HepG2 (cell line): ENCODE measurements around the gene LMTK2. TPM values are rescaled to one million over a fixed set of nuclear protein-coding genes. Genes with fewer than 3 reads are reported as not detected.

Experiments used
- ATAC-seq: fragments of 200-7000 bp; cut with Tn5 transposase; 3 replicates; pipeline ENCODE4 v1.9.1; 2020; ENCODE audit warnings: mild to moderate bottlenecking, moderate library complexity
- BruUV-seq: library from RNA; stranded (reverse); fragments of 400-500 nt; replicated peaks from 2 replicates; lab custom pipeline; 2021; lab: Mats Ljungman, UMichigan
- CTCF ChIA-PET: fragments of 300-600 bp; formaldehyde crosslinking; extraction: SDS; loops from one replicate; lab custom pipeline; 2021; ENCODE audit warnings: low total read pairs, inconsistent platforms, low intra/inter-chr PET ratio; lab: Yijun Ruan, JAX
- POLR2A ChIA-PET: fragments of 350-600 bp; sonication (Branson Sonifier 250); formaldehyde crosslinking; loops from one replicate; lab custom pipeline; 2020; ENCODE audit warnings: antibody characterized with exemption, inconsistent platforms; lab: Yijun Ruan, JAX
- DNase-seq: peaks from one replicate; pipeline ENCODE4 v3.0.0-alpha.2; 2015; ENCODE audit warnings: low spot score
- FAIRE-seq: peaks from 3 replicates; lab custom pipeline; 2011; peaks lifted over from hg19 to GRCh38; lab: Jason Lieb, UNC
- H2AFZ ChIP-seq: one replicate; pipeline ENCODE4 v1.6.1; 2011; ENCODE audit warnings: low read length, inconsistent platforms
- H3K27ac ChIP-seq: fragments of 300-600 bp; 3 replicates; pipeline ENCODE4 v1.8.0; 2011; ENCODE audit warnings: mixed run types, mild to moderate bottlenecking, mixed read lengths, low read length, inconsistent platforms; ENCODE audit not compliant: insufficient read depth; ENCODE audit errors: extremely low read length
- H3K27me3 ChIP-seq, 2 experiments: fragments of 200-600 bp in 1 of 2; 2 replicates in 1 of 2; 3 replicates in 1 of 2; pipeline versions ENCODE4 v1.6.0 to v1.8.0; 2011; ENCODE audit warnings: low read length in 2 of 2, mild to moderate bottlenecking in 2 of 2, moderate library complexity in 2 of 2, inconsistent platforms in 1 of 2; ENCODE audit not compliant: insufficient read depth in 2 of 2, control insufficient read depth in 1 of 2
- H3K36me3 ChIP-seq, 2 experiments: fragments of 200-600 bp in 1 of 2; replicated peaks in 1 of 2; 2 replicates in 1 of 2; 3 replicates in 1 of 2; pipeline versions ENCODE4 v1.5.1 to v1.8.0; 2011; ENCODE audit warnings: low read length in 2 of 2, inconsistent platforms in 1 of 2; ENCODE audit not compliant: insufficient read depth in 2 of 2, control insufficient read depth in 1 of 2
- H3K4me1 ChIP-seq: 2 replicates; pipeline ENCODE4 v1.5.1; 2012; ENCODE audit warnings: low read length, inconsistent platforms; ENCODE audit not compliant: insufficient read depth
- H3K4me2 ChIP-seq: 2 replicates; pipeline ENCODE4 v1.6.0; 2011; ENCODE audit warnings: low read depth, low read length, inconsistent platforms
- H3K4me3 ChIP-seq, 3 experiments: fragments of 200-600 bp in 1 of 3; sonication (generic), shearing (Covaris generic) in 1 of 3; replicated peaks in 1 of 3; 2 replicates each; pipeline ENCODE4 v1.5.1; 2011 to 2016; ENCODE audit warnings: low read length in 3 of 3, inconsistent platforms in 2 of 3, low read depth in 2 of 3, mild to moderate bottlenecking in 2 of 3, control low read depth in 1 of 3, mixed read lengths in 1 of 3; ENCODE audit not compliant: insufficient read depth in 1 of 3
- H3K79me2 ChIP-seq: one replicate; pipeline ENCODE4 v1.6.1; 2011; ENCODE audit warnings: low read length, inconsistent platforms; ENCODE audit not compliant: insufficient read depth
- H3K9ac ChIP-seq: 2 replicates; pipeline ENCODE4 v1.6.0; 2011; ENCODE audit warnings: mild to moderate bottlenecking, low read depth, low read length, inconsistent platforms; ENCODE audit not compliant: insufficient read depth
- H3K9me3 ChIP-seq: 2 replicates; pipeline ENCODE4 v1.5.1; 2012; ENCODE audit warnings: mild to moderate bottlenecking, low read length
- H4K20me1 ChIP-seq: 2 replicates; pipeline ENCODE4 v1.6.0; 2011; ENCODE audit warnings: inconsistent platforms, mild to moderate bottlenecking, low read length, moderate library complexity; ENCODE audit not compliant: insufficient read depth
- FOSL2 ChIP-seq: sonication (generic); formaldehyde crosslinking; IDR thresholded peaks from 2 replicates; pipeline ENCODE4 v1.4.0; 2020; ENCODE audit warnings: missing genetic modification reagents
- PRPF4 ChIP-seq: fragments of 200-400 bp; formaldehyde crosslinking; IDR thresholded peaks from 2 replicates; pipeline ENCODE4 v1.6.1; 2016; ENCODE audit warnings: low read length, low read depth; ENCODE audit not compliant: poor library complexity, severe bottlenecking
- SAP130 ChIP-seq: IDR thresholded peaks from 2 replicates; pipeline ENCODE4 v1.6.1; 2016; ENCODE audit warnings: low read depth
- THYN1 ChIP-seq: sonication (generic); formaldehyde crosslinking; IDR thresholded peaks from 2 replicates; pipeline ENCODE4 v1.8.1; 2023; ENCODE audit warnings: low read depth, mild to moderate bottlenecking, moderate library complexity, missing genetic modification reagents, borderline replicate concordance
- ZNF703 ChIP-seq: sonication (generic); formaldehyde crosslinking; IDR thresholded peaks from 2 replicates; pipeline ENCODE4 v1.5.1; 2020; ENCODE audit warnings: missing genetic modification reagents, mild to moderate bottlenecking, moderate library complexity, borderline replicate concordance
- WGBS: methylation state at CpG from one replicate; pipeline ENCODE4 v1.1.6; 2017; ENCODE audit warnings: low lambda C conversion rate; 5-methylcytosine and 5-hydroxymethylcytosine counted together
- in situ Hi-C: cut with HindIII; loops from 2 replicates; pipeline ENCODE4 v1.10.0; 2017; ENCODE audit warnings: low pct_unique_long_range_greater_than_20kb; ENCODE audit not compliant: extremely low pct_ligation_motif_present
- intact Hi-C: fragments of 100-400 bp; cut with micrococcal nuclease; formaldehyde crosslinking; loops from one replicate; pipeline ENCODE4 v1.10.0; 2022; ENCODE audit not compliant: unreplicated experiment
- polyA plus RNA-seq, 8 experiments: library from polyadenylated mRNA; depleted of rRNA in 3 of 8; stranded (reverse) in 7 of 8; unstranded in 1 of 8; fragments of >200 nt; fragmentation: Illumina TruSeq in 4 of 8; extraction: Trizol in 4 of 8; gene quantifications; 2 replicates each; pipeline versions ENCODE4 v1.2.1 to v1.2.3, GENCODE V29; 2011 to 2016; ENCODE audit warnings: low read depth in 4 of 8, missing spikeins in 1 of 8, mixed read lengths in 1 of 8; ENCODE audit not compliant: insufficient read depth in 1 of 8
- total RNA-seq, 5 experiments: library from RNA; depleted of rRNA; stranded (reverse); fragments of >200 nt; fragmentation: Illumina TruSeq; extraction: Trizol; gene quantifications; 2 replicates each; pipeline ENCODE4 v1.2.3, GENCODE V29; 2016; ENCODE audit warnings: low read depth in 1 of 5
- TF ChIP-seq, protein P1 (sequence below): IDR thresholded peaks from 2 replicates; pipeline ENCODE4 v1.4.0; 2020; ENCODE audit warnings: mild to moderate bottlenecking, missing genetic modification reagents
- TF ChIP-seq, protein P2 (sequence below): sonication (generic); formaldehyde crosslinking; IDR thresholded peaks from 2 replicates; pipeline ENCODE4 v1.4.0; 2020; ENCODE audit warnings: missing genetic modification reagents
- TF ChIP-seq, protein P3 (sequence below), 2 experiments: sonication (generic) in 1 of 2; formaldehyde crosslinking in 1 of 2; IDR thresholded peaks; 2 replicates each; pipeline versions ENCODE4 v1.5.1 to v1.6.1; 2011 to 2020; ENCODE audit warnings: borderline replicate concordance in 1 of 2, low read depth in 1 of 2, low read length in 1 of 2, mild to moderate bottlenecking in 1 of 2, missing genetic modification reagents in 1 of 2, moderate library complexity in 1 of 2

LMTK2 gene
- total and polyA plus RNA-seq, 2 of the 13 experiments (the other 11 are each of a cell fraction or from before 2014, with no cell fraction given), result 9.5 to 11.7 TPM

DNA sequence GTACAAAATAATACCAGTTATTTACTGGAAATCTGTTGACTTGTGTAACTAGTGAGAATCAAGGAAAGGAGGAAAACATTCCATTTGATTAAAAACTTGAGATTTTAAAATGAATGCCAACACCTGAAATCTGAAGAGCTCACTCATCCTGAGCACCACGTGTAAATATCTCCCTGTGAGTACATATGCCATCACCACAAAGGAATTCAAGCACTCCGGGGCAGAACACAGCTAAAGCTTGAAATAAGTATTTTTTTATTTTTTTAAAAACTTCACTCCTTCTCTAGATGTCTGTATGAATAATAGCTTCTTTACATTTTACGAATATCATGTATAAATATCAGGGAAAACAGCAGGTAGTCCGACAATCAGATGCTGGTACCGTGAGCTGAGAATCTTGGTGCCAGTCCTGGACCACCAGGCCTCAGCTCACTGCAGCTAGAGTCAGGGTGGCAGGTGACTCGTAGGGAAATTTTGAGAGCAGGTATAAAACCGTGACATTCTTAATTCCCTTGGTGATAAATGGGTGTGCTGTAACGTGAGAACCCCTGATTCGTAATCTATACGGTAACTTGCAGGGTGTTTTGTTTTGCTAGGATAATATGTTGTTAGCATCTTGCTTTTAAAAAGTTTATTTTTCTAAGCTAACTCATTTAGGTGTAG, 12.7 kb downstream of the LMTK2 start:
- Histone ChIP-seq H3K4me1 (peaks cover 89% of the 10 kb centered on the region), H3K4me2 (no peak overlapping the region), H3K27ac (peak overlapping the region; percentile 9), H3K79me2 (peaks cover 99% of the 10 kb centered on the region)
- WGBS, result 79% methylated on average over 10 of the region's 10 CpGs
- peak; percentile 53 for DNase-seq
- no TSS peak for BruUV-seq
- ATAC-seq, result peak; percentile 29; the same call in 1 of the 3 replicates
- TF ChIP-seq SAP130 (CRISPR knock-in tag), result 0 out of 2 replicates have a peak, but pooled peaks have one; percentile 29
- TF ChIP-seq THYN1, result no peak
- TF ChIP-seq, protein P1, sequence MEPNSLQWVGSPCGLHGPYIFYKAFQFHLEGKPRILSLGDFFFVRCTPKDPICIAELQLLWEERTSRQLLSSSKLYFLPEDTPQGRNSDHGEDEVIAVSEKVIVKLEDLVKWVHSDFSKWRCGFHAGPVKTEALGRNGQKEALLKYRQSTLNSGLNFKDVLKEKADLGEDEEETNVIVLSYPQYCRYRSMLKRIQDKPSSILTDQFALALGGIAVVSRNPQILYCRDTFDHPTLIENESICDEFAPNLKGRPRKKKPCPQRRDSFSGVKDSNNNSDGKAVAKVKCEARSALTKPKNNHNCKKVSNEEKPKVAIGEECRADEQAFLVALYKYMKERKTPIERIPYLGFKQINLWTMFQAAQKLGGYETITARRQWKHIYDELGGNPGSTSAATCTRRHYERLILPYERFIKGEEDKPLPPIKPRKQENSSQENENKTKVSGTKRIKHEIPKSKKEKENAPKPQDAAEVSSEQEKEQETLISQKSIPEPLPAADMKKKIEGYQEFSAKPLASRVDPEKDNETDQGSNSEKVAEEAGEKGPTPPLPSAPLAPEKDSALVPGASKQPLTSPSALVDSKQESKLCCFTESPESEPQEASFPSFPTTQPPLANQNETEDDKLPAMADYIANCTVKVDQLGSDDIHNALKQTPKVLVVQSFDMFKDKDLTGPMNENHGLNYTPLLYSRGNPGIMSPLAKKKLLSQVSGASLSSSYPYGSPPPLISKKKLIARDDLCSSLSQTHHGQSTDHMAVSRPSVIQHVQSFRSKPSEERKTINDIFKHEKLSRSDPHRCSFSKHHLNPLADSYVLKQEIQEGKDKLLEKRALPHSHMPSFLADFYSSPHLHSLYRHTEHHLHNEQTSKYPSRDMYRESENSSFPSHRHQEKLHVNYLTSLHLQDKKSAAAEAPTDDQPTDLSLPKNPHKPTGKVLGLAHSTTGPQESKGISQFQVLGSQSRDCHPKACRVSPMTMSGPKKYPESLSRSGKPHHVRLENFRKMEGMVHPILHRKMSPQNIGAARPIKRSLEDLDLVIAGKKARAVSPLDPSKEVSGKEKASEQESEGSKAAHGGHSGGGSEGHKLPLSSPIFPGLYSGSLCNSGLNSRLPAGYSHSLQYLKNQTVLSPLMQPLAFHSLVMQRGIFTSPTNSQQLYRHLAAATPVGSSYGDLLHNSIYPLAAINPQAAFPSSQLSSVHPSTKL (CRISPR knock-in tag), result 0 out of 2 replicates have a peak, but pooled peaks have one; percentile 15
- TF ChIP-seq PRPF4, result peak; percentile 28
- no peak for TF ChIP-seq ZNF703 (CRISPR knock-in tag)
- TF ChIP-seq, protein P2, sequence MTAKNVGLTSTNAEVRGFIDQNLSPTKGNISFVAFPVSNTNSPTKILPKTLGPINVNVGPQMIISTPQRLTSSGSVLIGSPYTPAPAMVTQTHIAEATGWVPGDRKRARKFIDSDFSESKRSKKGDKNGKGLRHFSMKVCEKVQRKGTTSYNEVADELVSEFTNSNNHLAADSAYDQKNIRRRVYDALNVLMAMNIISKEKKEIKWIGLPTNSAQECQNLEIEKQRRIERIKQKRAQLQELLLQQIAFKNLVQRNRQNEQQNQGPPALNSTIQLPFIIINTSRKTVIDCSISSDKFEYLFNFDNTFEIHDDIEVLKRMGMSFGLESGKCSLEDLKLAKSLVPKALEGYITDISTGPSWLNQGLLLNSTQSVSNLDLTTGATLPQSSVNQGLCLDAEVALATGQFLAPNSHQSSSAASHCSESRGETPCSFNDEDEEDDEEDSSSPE, result no peak
- TF ChIP-seq, protein P3, sequence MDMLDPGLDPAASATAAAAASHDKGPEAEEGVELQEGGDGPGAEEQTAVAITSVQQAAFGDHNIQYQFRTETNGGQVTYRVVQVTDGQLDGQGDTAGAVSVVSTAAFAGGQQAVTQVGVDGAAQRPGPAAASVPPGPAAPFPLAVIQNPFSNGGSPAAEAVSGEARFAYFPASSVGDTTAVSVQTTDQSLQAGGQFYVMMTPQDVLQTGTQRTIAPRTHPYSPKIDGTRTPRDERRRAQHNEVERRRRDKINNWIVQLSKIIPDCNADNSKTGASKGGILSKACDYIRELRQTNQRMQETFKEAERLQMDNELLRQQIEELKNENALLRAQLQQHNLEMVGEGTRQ (IDR thresholded peaks at IDR 0.05; ENCODE audit: low read depth, low read length), result no peak
- TF ChIP-seq, protein P3 (CRISPR knock-in tag; IDR thresholded peaks at IDR 0.05; ENCODE audit: borderline replicate concordance), result no peak
- TF ChIP-seq FOSL2 (CRISPR knock-in tag), result 0 out of 2 replicates have a peak, but pooled peaks have one; percentile 27
- TF ChIP-seq, all 625 proteins: peak for 4
- Histone ChIP-seq H3K36me3 (peaks cover 0 to 10% of the 10 kb centered on the region in 2 experiments; a peak in 2 of 5 replicates), H3K4me3 (no peak overlapping the region), H3K9me3 (no peaks in the 10 kb centered on the region), H3K9ac (no peak overlapping the region), H3K27me3 (no peaks in the 10 kb centered on the region), H4K20me1 (no peaks in the 10 kb centered on the region; the same call in 1 of the 2 replicates), H2AFZ (no peak overlapping the region)
- in situ Hi-C loops (no loop called here), intact Hi-C loops (no loop called here)
- ChIA-PET CTCF (no interaction called here), POLR2A (interaction anchor here (0.9 to 5.8 kb wide), 3 partner anchors 9 to 17 kb away, joined by 3 to 54 read pairs (median 5); no protein-coding TSS in a partner anchor)
- FAIRE-seq, result no peak
